Breast epithelium (tissue), 3 donors: ENCODE results near the gene KCTD18.

Source experiments
- POLR2A ChIP-seq: fragments of 450-650 bp; IDR thresholded peaks from one replicate; pipeline ENCODE4 v1.6.1; 2016; ENCODE audit warnings: antibody characterized with exemption, mild to moderate bottlenecking, moderate library complexity
- POLR2AphosphoS5 ChIP-seq, 3 donors: sonication (generic); formaldehyde crosslinking; IDR thresholded peaks; one replicate each; pipeline ENCODE4 v1.6.1; 2017; ENCODE audit warnings: antibody characterized with exemption in 3 of 3
- TF ChIP-seq, protein P1 (sequence below), 3 donors: fragments of 450-650 bp; IDR thresholded peaks; one replicate each; pipeline ENCODE4 v1.5.1; 2016 to 2017; ENCODE audit warnings: antibody characterized with exemption in 3 of 3, mild to moderate bottlenecking in 3 of 3, moderate library complexity in 3 of 3

DNA sequence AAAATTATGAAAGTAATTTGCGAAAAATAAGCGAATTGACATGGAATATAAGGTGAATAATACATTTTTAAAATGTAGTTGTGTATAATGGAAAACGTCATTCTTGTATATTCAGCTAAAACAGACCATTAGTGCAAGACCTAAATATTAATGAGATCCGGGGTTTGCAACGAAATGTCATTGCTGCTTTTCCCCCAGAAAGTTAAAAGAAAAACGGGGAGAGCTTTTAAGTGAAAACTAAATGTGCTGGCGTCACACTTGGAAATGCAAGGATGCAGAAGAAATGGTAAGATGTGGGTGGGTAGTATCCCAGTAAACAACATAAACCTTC lies 15.6 kb upstream of the KCTD18 start:
- TF ChIP-seq, protein P1, sequence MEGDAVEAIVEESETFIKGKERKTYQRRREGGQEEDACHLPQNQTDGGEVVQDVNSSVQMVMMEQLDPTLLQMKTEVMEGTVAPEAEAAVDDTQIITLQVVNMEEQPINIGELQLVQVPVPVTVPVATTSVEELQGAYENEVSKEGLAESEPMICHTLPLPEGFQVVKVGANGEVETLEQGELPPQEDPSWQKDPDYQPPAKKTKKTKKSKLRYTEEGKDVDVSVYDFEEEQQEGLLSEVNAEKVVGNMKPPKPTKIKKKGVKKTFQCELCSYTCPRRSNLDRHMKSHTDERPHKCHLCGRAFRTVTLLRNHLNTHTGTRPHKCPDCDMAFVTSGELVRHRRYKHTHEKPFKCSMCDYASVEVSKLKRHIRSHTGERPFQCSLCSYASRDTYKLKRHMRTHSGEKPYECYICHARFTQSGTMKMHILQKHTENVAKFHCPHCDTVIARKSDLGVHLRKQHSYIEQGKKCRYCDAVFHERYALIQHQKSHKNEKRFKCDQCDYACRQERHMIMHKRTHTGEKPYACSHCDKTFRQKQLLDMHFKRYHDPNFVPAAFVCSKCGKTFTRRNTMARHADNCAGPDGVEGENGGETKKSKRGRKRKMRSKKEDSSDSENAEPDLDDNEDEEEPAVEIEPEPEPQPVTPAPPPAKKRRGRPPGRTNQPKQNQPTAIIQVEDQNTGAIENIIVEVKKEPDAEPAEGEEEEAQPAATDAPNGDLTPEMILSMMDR (IDR thresholded peaks at IDR 0.05), result no peak
- TF ChIP-seq POLR2A (no peak), POLR2AphosphoS5 (IDR thresholded peaks at IDR 0.05) (no peak)
